Breast epithelium (tissue), 4 donors: ENCODE data around the gene RPS21. TPM values are rescaled to one million over a fixed set of nuclear protein-coding genes. Genes with fewer than 3 reads are reported as not detected.

ENCODE experiments used
- DNase-seq, 2 donors: peaks; one replicate each; pipeline ENCODE4 v3.0.0-alpha.2; 2019; ENCODE audit warnings: low spot score in 2 of 2
- H3K27ac ChIP-seq, 2 donors: fragments of 200-600 bp; sonication (generic) in 1 of 2; one replicate each; pipeline ENCODE4 v1.5.1; 2016 to 2019; ENCODE audit warnings: mild to moderate bottlenecking in 1 of 2
- H3K27me3 ChIP-seq, 2 donors: fragments of 200-600 bp; sonication (generic) in 1 of 2; one replicate each; pipeline versions ENCODE4 v1.5.1 to v1.6.0; 2017 to 2019; ENCODE audit warnings: control low read depth in 1 of 2, mild to moderate bottlenecking in 1 of 2
- H3K36me3 ChIP-seq: fragments of 200-600 bp; one replicate; pipeline ENCODE4 v1.5.1; 2019
- H3K4me1 ChIP-seq, 2 donors: fragments of 200-600 bp; sonication (generic); one replicate each; pipeline ENCODE4 v1.5.1; 2016 to 2019; ENCODE audit warnings: control low read depth in 1 of 2
- H3K4me3 ChIP-seq, 3 donors: fragments of 200-600 bp; sonication (generic); 1 replicate in 2 of 3; 2 replicates in 1 of 3; pipeline ENCODE4 v1.5.1; 2016 to 2019; ENCODE audit warnings: mild to moderate bottlenecking in 3 of 3, moderate library complexity in 2 of 3
- H3K9me3 ChIP-seq, 2 donors: fragments of 200-600 bp; sonication (generic) in 1 of 2; one replicate each; pipeline ENCODE4 v1.5.1; 2016 to 2019; ENCODE audit warnings: control low read depth in 1 of 2
- POLR2A ChIP-seq: fragments of 450-650 bp; IDR thresholded peaks from one replicate; pipeline ENCODE4 v1.6.1; 2016; ENCODE audit warnings: antibody characterized with exemption, mild to moderate bottlenecking, moderate library complexity
- POLR2AphosphoS5 ChIP-seq, 3 donors: sonication (generic); formaldehyde crosslinking; IDR thresholded peaks; one replicate each; pipeline ENCODE4 v1.6.1; 2017; ENCODE audit warnings: antibody characterized with exemption in 3 of 3
- intact Hi-C: fragments of 100-400 bp; cut with DNase I; formaldehyde crosslinking; loops from one replicate; pipeline ENCODE4 v1.15.1; 2023; ENCODE audit warnings: low total_unique reads
- total RNA-seq, 3 donors: library from RNA; depleted of rRNA; stranded (reverse); fragments of >200 nt; gene quantifications; one replicate each; pipeline ENCODE4 v1.1.0, GENCODE V29; 2016
- TF ChIP-seq, protein P1 (sequence below), 3 donors: fragments of 450-650 bp; IDR thresholded peaks; one replicate each; pipeline ENCODE4 v1.5.1; 2016 to 2017; ENCODE audit warnings: antibody characterized with exemption in 3 of 3, mild to moderate bottlenecking in 3 of 3, moderate library complexity in 3 of 3

RPS21 gene
- total RNA-seq, 3 donors from 2014 or later: 1,723 to 3,116 (median 2,974) TPM

- TF ChIP-seq POLR2AphosphoS5 (IDR thresholded peaks at IDR 0.05) (peak in 1 of 3 donors; percentile 25), POLR2A (no peak)
- TF ChIP-seq, protein P1, sequence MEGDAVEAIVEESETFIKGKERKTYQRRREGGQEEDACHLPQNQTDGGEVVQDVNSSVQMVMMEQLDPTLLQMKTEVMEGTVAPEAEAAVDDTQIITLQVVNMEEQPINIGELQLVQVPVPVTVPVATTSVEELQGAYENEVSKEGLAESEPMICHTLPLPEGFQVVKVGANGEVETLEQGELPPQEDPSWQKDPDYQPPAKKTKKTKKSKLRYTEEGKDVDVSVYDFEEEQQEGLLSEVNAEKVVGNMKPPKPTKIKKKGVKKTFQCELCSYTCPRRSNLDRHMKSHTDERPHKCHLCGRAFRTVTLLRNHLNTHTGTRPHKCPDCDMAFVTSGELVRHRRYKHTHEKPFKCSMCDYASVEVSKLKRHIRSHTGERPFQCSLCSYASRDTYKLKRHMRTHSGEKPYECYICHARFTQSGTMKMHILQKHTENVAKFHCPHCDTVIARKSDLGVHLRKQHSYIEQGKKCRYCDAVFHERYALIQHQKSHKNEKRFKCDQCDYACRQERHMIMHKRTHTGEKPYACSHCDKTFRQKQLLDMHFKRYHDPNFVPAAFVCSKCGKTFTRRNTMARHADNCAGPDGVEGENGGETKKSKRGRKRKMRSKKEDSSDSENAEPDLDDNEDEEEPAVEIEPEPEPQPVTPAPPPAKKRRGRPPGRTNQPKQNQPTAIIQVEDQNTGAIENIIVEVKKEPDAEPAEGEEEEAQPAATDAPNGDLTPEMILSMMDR (IDR thresholded peaks at IDR 0.05): no peak
- H3K4me1 ChIP-seq: peaks cover 39 to 61% of the 10 kb centered on the region in 2 donors
- peak overlapping the region in 1 of 3 donors; percentile 46 for H3K4me3 ChIP-seq
- DNase-seq: no peak
- H3K9me3 ChIP-seq: no peaks in the 10 kb centered on the region
- no peaks in the 10 kb centered on the region for H3K36me3 ChIP-seq
- intact Hi-C loops: no loop called here
- H3K27me3 ChIP-seq: no peaks in the 10 kb centered on the region
- H3K27ac ChIP-seq: peak overlapping the region; percentile 79 to 92
Observed at GRCh38 chr20:62359491-62360121, 27.3 kb upstream of the RPS21 start.

DNA sequence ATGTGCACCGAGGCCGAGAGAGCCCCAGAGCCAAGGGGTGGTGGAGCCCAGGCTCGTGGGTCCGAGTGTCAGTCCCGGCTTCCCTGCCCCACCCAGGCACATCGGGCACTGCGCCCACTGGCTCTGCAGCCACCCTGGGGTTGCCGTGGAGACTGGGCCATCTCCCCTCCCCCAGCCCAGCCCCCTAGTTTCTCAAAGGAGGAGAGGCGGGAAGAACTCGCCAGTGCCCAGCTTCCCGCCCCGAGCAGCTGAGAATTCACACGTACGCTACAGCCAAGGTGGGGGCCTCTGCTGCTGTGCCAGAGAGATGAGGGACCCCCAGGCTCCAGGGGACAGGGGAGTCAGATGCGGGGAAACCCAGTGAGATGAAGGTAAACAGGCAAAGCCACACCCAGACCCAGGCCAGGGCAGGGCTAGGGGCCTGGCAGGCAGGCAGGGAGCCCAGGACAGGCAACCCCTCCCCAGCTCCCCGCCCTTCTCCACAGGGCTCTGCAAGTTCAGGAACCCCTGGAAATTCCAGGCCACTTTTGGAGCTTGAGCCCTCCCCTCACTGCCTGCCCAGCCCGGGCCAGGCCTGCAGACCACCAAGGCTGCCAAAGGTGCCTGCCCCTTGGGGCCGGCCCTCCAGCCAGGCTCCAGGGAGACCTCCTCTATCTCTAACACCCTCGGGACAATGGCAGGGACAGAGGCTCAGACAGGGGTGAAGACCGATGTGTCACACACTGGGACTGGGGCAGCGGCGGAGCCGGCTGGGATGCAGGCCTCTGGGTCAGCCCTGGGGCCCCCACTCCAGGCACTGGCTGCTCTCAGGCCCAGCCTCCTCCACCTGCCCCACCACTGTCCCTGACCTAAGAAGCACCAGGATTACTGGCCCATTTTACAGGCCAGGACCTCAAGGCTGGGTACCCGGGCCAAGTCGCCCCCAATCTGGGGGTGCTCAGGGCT, 25.8 kb upstream of the RPS21 start:
- DNase-seq: no peak
- no peak for TF ChIP-seq POLR2A
- TF ChIP-seq, protein P1 (IDR thresholded peaks at IDR 0.05): no peak
- no peak for TF ChIP-seq POLR2AphosphoS5 (IDR thresholded peaks at IDR 0.05)
- Histone ChIP-seq H3K9me3 (no peaks in the 10 kb centered on the region), H3K27me3 (no peaks in the 10 kb centered on the region), H3K4me1 (peaks cover 31 to 56% of the 10 kb centered on the region in 2 donors), H3K27ac (peak overlapping the region; percentile 29 to 91), H3K36me3 (no peaks in the 10 kb centered on the region), H3K4me3 (no peak overlapping the region)
- intact Hi-C loops: no loop called here

GRCh38 chr20:62361799-62362589, 24.9 kb upstream of the RPS21 start:
- peak in 1 of 2 donors; percentile 67 for DNase-seq
- no peaks in the 10 kb centered on the region for H3K9me3 ChIP-seq
- H3K4me1 ChIP-seq: peaks cover 26 to 53% of the 10 kb centered on the region in 2 donors
- no peaks in the 10 kb centered on the region for H3K36me3 ChIP-seq
- H3K4me3 ChIP-seq: no peak overlapping the region
- H3K27me3 ChIP-seq: no peaks in the 10 kb centered on the region
- intact Hi-C loops: no loop called here
- peak in 1 of 3 donors; percentile 39 for TF ChIP-seq POLR2AphosphoS5 (IDR thresholded peaks at IDR 0.05)
- TF ChIP-seq, protein P1 (IDR thresholded peaks at IDR 0.05): no peak
- H3K27ac ChIP-seq: peak overlapping the region in 1 of 2 donors; percentile 91

DNA sequence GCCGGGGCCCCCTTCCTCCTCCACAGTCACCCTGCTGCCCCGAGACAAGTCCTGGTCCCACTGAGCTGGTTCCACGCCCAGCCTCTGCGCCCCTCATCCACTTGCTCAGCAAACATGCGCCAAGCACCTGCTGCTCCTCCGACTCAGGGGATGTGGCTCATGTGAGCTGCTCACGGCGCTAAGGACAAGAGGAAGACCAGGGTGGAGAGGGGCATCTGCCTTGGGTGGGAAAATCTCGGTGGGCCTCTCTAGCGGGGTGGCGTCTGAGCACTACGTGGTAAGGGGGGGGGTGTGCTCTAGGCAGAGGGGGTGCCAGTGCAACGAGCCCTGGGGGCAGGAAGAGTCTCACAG, 24.3 kb upstream of the RPS21 start:
- intact Hi-C loops: no loop called here
- Histone ChIP-seq H3K27ac (peak overlapping the region; percentile 4 to 91), H3K4me1 (peaks cover 24 to 54% of the 10 kb centered on the region in 2 donors), H3K36me3 (no peaks in the 10 kb centered on the region), H3K4me3 (no peak overlapping the region), H3K27me3 (no peaks in the 10 kb centered on the region), H3K9me3 (no peaks in the 10 kb centered on the region)
- TF ChIP-seq, protein P1 (IDR thresholded peaks at IDR 0.05): no peak
- TF ChIP-seq POLR2A (no peak), POLR2AphosphoS5 (IDR thresholded peaks at IDR 0.05) (no peak)
- DNase-seq: no peak
